Mesothelial cell of epicardium (in vitro differentiated cells): ENCODE data around the gene ITGA11. TPM values are rescaled to one million over a fixed set of nuclear protein-coding genes. Genes with fewer than 3 reads are reported as not detected.

ENCODE experiments used
- DNase-seq, 2 experiments: peaks; one replicate each; pipeline ENCODE4 v3.0.0; 2021; ENCODE audit warnings: low spot score in 2 of 2; ENCODE audit not compliant: unreplicated experiment in 2 of 2
- H3K27ac Mint-ChIP-seq: 2 replicates; pipeline ENCODE4 v1.8.0; 2021; ENCODE audit warnings: mixed read lengths
- H3K27me3 Mint-ChIP-seq: 2 replicates; pipeline ENCODE4 v1.8.0; 2021; ENCODE audit warnings: low read depth, mixed read lengths
- H3K36me3 Mint-ChIP-seq: 2 replicates; pipeline ENCODE4 v1.8.0; 2021; ENCODE audit warnings: mixed read lengths
- H3K4me1 Mint-ChIP-seq: 2 replicates; pipeline ENCODE4 v1.8.0; 2021; ENCODE audit warnings: mixed read lengths
- H3K4me3 Mint-ChIP-seq: 2 replicates; pipeline ENCODE4 v1.8.0; 2021; ENCODE audit warnings: mild to moderate bottlenecking, moderate library complexity, mixed read lengths
- H3K9me3 Mint-ChIP-seq: 2 replicates; pipeline ENCODE4 v1.8.0; 2021; ENCODE audit warnings: mixed read lengths
- total RNA-seq: library from RNA; stranded (reverse); gene quantifications from 3 replicates; pipeline ENCODE4 v1.2.1, GENCODE V29; 2021
- TF ChIP-seq, protein P1 (sequence below): fragments of 200-600 bp; sonication (generic); IDR thresholded peaks from one replicate; pipeline ENCODE4 v1.5.0; 2021; ENCODE audit warnings: antibody characterized with exemption; ENCODE audit not compliant: unreplicated experiment

ITGA11 gene
- total RNA-seq, 1 donor from 2014 or later, result 3.5 TPM

DNA sequence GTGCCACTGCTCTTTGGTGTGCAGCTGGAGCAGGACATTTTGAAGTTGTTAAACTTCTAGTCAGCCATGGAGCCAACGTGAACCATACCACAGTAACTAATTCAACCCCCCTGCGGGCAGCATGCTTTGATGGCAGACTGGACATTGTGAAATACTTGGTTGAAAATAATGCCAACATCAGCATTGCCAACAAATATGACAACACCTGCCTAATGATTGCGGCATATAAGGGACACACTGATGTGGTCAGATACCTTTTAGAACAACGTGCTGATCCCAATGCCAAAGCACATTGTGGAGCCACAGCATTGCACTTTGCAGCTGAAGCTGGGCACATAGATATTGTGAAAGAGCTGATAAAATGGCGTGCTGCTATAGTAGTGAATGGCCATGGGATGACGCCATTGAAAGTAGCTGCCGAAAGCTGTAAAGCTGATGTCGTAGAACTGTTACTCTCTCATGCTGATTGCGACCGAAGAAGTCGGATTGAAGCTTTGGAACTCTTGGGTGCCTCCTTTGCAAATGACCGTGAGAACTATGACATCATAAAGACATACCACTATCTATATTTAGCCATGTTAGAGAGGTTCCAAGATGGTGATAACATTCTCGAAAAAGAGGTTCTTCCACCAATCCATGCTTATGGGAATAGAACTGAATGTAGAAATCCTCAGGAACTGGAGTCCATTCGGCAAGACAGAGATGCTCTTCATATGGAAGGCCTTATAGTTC lies 142.2 kb downstream of the ITGA11 start:
- Mint-ChIP-seq H3K9me3 (peaks cover 3% of the 10 kb centered on the region), H3K4me3 (no peak overlapping the region), H3K4me1 (peaks cover 14% of the 10 kb centered on the region), H3K27ac (no peak overlapping the region), H3K27me3 (no peaks in the 10 kb centered on the region), H3K36me3 (peaks cover 38% of the 10 kb centered on the region)
- TF ChIP-seq, protein P1, sequence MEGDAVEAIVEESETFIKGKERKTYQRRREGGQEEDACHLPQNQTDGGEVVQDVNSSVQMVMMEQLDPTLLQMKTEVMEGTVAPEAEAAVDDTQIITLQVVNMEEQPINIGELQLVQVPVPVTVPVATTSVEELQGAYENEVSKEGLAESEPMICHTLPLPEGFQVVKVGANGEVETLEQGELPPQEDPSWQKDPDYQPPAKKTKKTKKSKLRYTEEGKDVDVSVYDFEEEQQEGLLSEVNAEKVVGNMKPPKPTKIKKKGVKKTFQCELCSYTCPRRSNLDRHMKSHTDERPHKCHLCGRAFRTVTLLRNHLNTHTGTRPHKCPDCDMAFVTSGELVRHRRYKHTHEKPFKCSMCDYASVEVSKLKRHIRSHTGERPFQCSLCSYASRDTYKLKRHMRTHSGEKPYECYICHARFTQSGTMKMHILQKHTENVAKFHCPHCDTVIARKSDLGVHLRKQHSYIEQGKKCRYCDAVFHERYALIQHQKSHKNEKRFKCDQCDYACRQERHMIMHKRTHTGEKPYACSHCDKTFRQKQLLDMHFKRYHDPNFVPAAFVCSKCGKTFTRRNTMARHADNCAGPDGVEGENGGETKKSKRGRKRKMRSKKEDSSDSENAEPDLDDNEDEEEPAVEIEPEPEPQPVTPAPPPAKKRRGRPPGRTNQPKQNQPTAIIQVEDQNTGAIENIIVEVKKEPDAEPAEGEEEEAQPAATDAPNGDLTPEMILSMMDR, result no peak
- no peak for DNase-seq

DNA sequence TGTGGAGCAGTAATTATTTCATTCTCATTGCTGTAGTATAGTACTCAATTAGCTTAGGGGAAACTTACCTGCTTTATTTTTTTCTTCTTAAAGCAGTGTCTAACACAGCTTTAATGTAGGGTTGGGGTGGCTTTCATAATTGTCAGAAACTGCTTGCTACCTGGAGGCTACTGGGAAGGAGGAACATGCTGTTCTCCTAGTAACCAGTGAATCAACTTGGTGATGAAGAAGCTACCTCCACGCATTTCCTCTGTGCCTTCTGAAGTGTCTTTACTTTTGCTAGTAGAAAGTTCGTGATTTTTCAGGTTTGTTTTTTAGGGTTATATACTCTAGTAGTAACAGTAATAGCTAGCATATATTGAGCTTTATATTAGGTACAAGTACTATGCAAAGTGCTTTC lies 142.9 kb downstream of the ITGA11 start:
- H3K4me1 Mint-ChIP-seq, result peaks cover 14% of the 10 kb centered on the region
- H3K36me3 Mint-ChIP-seq, result peaks cover 43% of the 10 kb centered on the region
- H3K9me3 Mint-ChIP-seq, result peaks cover 6% of the 10 kb centered on the region
- TF ChIP-seq, protein P1, result no peak
- no peak for DNase-seq
- peak overlapping the region; percentile 39 for H3K27ac Mint-ChIP-seq
- H3K27me3 Mint-ChIP-seq, result no peaks in the 10 kb centered on the region
- H3K4me3 Mint-ChIP-seq, result no peak overlapping the region

DNA sequence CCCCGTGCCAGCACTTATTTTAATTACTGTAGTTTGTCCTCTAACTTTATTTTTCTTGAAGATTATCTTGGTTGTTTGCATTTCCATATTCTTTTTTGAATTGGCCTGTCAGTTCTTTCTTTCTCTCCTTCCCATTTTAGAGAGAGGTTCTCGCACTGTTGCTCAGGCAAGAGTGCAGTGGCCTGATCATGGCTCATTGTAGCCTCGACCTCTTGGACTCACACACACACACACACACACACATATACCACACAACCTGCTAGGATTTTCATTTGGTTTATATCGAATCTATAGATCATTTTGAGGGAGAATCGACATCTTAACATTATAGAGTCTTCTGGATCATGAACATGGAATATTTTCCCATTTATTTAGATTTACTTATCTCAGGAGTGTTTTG lies 145.7 kb downstream of the ITGA11 start:
- Mint-ChIP-seq H3K4me3 (no peak overlapping the region), H3K27ac (peak overlapping the region; percentile 17), H3K4me1 (peaks cover 27% of the 10 kb centered on the region), H3K36me3 (peaks cover 39% of the 10 kb centered on the region), H3K27me3 (no peaks in the 10 kb centered on the region), H3K9me3 (peaks cover 6% of the 10 kb centered on the region)
- TF ChIP-seq, protein P1, result no peak
- no peak for DNase-seq

DNA sequence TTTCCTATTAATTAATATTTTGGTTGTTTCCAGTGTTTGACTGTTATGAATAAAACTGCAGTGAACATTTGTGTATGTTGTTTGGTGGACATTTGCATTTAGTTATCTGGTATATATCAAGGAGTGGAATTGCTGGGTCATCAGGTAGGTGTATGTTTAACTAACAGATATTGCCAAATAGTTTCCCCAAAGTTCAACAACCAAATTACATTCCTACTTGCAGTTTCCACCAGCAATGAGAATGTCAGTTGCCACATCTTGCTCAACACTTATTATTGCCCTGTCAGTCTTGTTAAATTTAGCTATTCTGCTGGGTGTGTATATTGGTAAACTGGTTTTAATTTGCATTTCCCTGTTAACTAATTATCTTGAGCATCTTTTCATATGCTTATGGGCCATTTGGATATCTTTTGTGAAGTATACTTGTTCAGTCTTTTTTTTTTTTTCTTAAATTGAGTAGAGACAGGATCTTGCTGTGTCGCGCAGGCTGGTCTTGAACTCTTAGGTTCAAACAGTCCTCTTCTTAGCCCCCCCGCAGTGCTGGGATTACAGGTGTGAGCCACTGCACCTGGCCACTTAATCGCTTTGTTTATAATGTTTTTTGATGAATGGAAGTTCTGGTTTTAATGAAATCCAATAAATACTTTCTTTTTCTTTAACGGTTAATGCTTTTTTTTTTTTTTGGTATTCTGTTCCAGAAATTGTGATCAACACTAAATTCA lies 146.5 kb downstream of the ITGA11 start:
- DNase-seq, result no peak
- Mint-ChIP-seq H3K9me3 (peaks cover 6% of the 10 kb centered on the region), H3K4me1 (peaks cover 35% of the 10 kb centered on the region), H3K4me3 (no peak overlapping the region), H3K27me3 (no peaks in the 10 kb centered on the region), H3K36me3 (peaks cover 34% of the 10 kb centered on the region), H3K27ac (no peak overlapping the region)
- TF ChIP-seq, protein P1, result no peak

DNA sequence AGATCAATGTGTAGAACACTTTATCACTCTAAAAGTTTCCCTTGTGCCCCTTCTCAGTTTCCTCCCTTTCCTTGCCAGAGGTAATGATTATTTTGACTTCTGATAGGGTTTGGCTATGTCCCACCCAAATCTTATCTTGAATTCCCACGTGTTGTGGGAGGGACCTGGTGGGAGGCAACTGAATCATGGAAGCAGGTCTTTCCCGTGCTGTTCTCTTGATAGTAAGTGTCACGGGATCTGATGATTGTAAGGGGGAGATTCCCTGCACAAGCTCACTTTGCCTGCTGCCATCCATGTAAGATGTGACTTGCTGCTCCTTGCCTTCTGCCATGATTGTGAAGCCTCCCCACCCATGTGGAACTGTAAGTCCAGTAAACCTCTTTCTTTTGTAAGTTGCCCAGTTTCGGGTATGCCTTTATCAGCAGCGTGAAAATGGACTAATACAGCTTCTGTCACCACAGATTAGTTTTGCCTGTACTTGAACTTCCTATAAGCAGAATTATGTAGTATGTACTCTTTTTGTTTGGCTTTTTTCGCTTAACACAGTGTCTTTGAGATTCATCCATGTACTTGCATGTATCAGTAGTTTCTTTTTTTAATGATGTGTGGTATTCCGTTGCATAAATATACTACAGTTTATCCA lies 147.2 kb downstream of the ITGA11 start:
- no peaks in the 10 kb centered on the region for H3K27me3 Mint-ChIP-seq
- no peak for DNase-seq
- H3K27ac Mint-ChIP-seq, result no peak overlapping the region
- H3K36me3 Mint-ChIP-seq, result peaks cover 28% of the 10 kb centered on the region
- peaks cover 42% of the 10 kb centered on the region for H3K4me1 Mint-ChIP-seq
- H3K4me3 Mint-ChIP-seq, result no peak overlapping the region
- TF ChIP-seq, protein P1, result no peak
- peaks cover 6% of the 10 kb centered on the region for H3K9me3 Mint-ChIP-seq
